Endothelial cell (in vitro differentiated cells): ENCODE measurements around the gene RAD51B. TPM values are rescaled to one million over a fixed set of nuclear protein-coding genes. Genes with fewer than 3 reads are reported as not detected.
"Not testable (repeated sequence)": the region's sequence is repeated elsewhere in the genome, so short reads cannot be mapped to it uniquely, and the experiment has no call there.

Experiments
- DNase-seq: peaks from one replicate; pipeline ENCODE4 v3.0.0; 2021; ENCODE audit warnings: low spot score
- H3K27ac Mint-ChIP-seq: one replicate; pipeline ENCODE4 v1.8.0; 2021; ENCODE audit warnings: mixed read lengths, inconsistent platforms; ENCODE audit not compliant: unreplicated experiment
- H3K27me3 Mint-ChIP-seq: one replicate; pipeline ENCODE4 v1.8.0; 2021; ENCODE audit warnings: mild to moderate bottlenecking, moderate library complexity, mixed read lengths, inconsistent platforms; ENCODE audit not compliant: unreplicated experiment
- H3K36me3 Mint-ChIP-seq: one replicate; pipeline ENCODE4 v1.8.0; 2021; ENCODE audit warnings: mild to moderate bottlenecking, low read depth, mixed read lengths, inconsistent platforms; ENCODE audit not compliant: unreplicated experiment
- H3K4me1 Mint-ChIP-seq: one replicate; pipeline ENCODE4 v1.8.0; 2021; ENCODE audit warnings: mild to moderate bottlenecking, mixed read lengths, inconsistent platforms; ENCODE audit not compliant: unreplicated experiment
- H3K4me3 Mint-ChIP-seq: one replicate; pipeline ENCODE4 v1.8.0; 2021; ENCODE audit warnings: mild to moderate bottlenecking, mixed read lengths, inconsistent platforms; ENCODE audit not compliant: unreplicated experiment
- H3K9me3 Mint-ChIP-seq: one replicate; pipeline ENCODE4 v1.8.0; 2021; ENCODE audit warnings: mixed read lengths, inconsistent platforms; ENCODE audit not compliant: unreplicated experiment
- total RNA-seq: library from RNA; stranded (reverse); fragmentation: NEBNext Ultra II Directional; extraction: Animal tissue kit (Norgen Biotek cat#: 25700); gene quantifications from one replicate; pipeline ENCODE4 v1.2.1, GENCODE V29; 2021; ENCODE audit not compliant: unreplicated experiment
- TF ChIP-seq, protein P1 (sequence below): fragments of 200-600 bp; sonication (generic); IDR thresholded peaks from one replicate; pipeline ENCODE4 v1.5.0; 2021; ENCODE audit warnings: antibody characterized with exemption; ENCODE audit not compliant: unreplicated experiment

Gene RAD51B
- total RNA-seq, 1 donor from 2014 or later: 23.5 TPM

- TF ChIP-seq, protein P1, sequence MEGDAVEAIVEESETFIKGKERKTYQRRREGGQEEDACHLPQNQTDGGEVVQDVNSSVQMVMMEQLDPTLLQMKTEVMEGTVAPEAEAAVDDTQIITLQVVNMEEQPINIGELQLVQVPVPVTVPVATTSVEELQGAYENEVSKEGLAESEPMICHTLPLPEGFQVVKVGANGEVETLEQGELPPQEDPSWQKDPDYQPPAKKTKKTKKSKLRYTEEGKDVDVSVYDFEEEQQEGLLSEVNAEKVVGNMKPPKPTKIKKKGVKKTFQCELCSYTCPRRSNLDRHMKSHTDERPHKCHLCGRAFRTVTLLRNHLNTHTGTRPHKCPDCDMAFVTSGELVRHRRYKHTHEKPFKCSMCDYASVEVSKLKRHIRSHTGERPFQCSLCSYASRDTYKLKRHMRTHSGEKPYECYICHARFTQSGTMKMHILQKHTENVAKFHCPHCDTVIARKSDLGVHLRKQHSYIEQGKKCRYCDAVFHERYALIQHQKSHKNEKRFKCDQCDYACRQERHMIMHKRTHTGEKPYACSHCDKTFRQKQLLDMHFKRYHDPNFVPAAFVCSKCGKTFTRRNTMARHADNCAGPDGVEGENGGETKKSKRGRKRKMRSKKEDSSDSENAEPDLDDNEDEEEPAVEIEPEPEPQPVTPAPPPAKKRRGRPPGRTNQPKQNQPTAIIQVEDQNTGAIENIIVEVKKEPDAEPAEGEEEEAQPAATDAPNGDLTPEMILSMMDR: no peak
- Mint-ChIP-seq H3K27me3 (no peaks in the 10 kb centered on the region), H3K4me1 (no peaks in the 10 kb centered on the region)
Observed at GRCh38 chr14:67967206-67967605, 147.6 kb downstream of the RAD51B start.

DNA sequence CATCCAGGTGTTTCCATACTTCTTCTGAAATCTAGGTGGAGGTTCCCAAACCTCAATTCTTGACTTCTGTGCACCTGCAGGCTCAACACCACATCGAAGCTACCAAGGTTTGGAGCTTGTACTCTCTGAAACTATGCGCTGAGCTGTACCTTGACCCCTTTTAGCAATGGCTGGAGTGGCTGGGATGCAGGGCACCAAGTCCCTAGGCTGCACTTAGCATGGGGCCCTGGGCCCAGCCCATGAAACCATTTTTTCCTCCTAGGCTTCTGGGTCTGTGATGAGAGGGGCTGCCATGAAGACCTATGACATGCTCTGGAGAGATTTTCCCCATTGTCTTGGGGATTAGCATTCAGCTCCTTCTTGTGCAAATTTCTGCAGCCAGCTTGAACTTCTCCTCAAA lies 148.4 kb downstream of the RAD51B start:
- not testable (repeated sequence) for H3K27ac Mint-ChIP-seq, H3K9me3 Mint-ChIP-seq

More at GRCh38 chr14:67967206-67967605, 147.6 kb downstream of the RAD51B start:
- DNase-seq: no peak
- peaks cover 20% of the 10 kb centered on the region for H3K36me3 Mint-ChIP-seq
- H3K27ac Mint-ChIP-seq: no peak overlapping the region
- H3K9me3 Mint-ChIP-seq: no peaks in the 10 kb centered on the region
- H3K4me3 Mint-ChIP-seq: no peak overlapping the region

DNA sequence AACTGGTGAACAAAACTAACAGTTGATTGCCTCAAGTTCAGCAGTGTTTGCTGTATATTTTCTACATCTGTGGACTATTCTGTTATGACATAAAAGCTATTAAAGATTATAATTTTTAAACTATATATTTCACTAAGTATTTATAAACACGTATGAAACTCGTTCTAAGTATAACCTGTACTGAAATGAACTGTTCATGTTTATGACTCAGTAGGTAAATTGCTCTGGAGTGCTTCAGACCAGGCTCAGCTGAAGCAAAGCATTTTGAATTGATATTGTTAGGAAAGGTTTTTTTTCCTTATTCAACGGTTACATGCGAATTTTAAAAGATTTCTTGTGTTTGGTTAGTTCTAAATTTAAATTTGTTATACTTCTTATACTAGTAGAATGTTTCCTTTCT lies 151.3 kb downstream of the RAD51B start:
- Mint-ChIP-seq H3K4me3 (no peak overlapping the region), H3K4me1 (no peaks in the 10 kb centered on the region), H3K27ac (no peak overlapping the region), H3K36me3 (peaks cover 20% of the 10 kb centered on the region), H3K9me3 (no peaks in the 10 kb centered on the region), H3K27me3 (no peaks in the 10 kb centered on the region)
- TF ChIP-seq, protein P1: no peak
- no peak for DNase-seq

More for the DNA sequence above, 148.4 kb downstream of the RAD51B start:
- H3K4me1 Mint-ChIP-seq, H3K4me3 Mint-ChIP-seq, DNase-seq, H3K27me3 Mint-ChIP-seq: not testable (repeated sequence)
- peaks cover 20% of the 10 kb centered on the region for H3K36me3 Mint-ChIP-seq

GRCh38 chr14:67971627-67972625 lies 152.3 kb downstream of the RAD51B start:
- Mint-ChIP-seq H3K36me3 (peaks cover 14% of the 10 kb centered on the region), H3K27ac (no peak overlapping the region), H3K4me1 (no peaks in the 10 kb centered on the region), H3K9me3 (no peaks in the 10 kb centered on the region), H3K4me3 (no peak overlapping the region), H3K27me3 (no peaks in the 10 kb centered on the region)
- DNase-seq: no peak
- TF ChIP-seq, protein P1: no peak

- Mint-ChIP-seq H3K4me1 (peaks cover 4% of the 10 kb centered on the region), H3K36me3 (peaks cover 5% of the 10 kb centered on the region), H3K9me3 (no peaks in the 10 kb centered on the region), H3K27me3 (no peaks in the 10 kb centered on the region), H3K27ac (no peak overlapping the region), H3K4me3 (no peak overlapping the region)
- TF ChIP-seq, protein P1: no peak
- DNase-seq: no peak
Observed at GRCh38 chr14:67973436-67973835, 153.9 kb downstream of the RAD51B start.
